ENCODE results near the gene SFMBT2.

DNA sequence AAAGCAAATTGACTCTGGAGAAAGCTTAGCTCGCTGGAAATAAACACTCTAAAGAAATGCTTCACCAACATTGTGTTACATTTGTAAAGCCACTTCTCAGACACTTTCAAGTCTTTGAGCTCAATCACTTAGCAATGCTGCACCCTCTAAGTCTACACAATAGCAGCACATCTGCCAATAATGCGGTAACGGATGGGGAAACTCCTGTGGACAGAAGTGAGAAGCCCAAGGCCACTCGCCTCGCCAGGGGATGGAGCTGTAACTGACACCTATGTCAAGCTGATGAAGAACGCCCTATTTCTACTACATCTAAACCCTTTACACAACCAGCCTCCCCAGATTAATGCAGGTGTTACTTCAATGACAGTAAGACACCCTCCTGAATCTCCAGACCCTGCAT lies 167.7 kb downstream of the SFMBT2 start:
- TF ChIP-seq, protein P1, sequence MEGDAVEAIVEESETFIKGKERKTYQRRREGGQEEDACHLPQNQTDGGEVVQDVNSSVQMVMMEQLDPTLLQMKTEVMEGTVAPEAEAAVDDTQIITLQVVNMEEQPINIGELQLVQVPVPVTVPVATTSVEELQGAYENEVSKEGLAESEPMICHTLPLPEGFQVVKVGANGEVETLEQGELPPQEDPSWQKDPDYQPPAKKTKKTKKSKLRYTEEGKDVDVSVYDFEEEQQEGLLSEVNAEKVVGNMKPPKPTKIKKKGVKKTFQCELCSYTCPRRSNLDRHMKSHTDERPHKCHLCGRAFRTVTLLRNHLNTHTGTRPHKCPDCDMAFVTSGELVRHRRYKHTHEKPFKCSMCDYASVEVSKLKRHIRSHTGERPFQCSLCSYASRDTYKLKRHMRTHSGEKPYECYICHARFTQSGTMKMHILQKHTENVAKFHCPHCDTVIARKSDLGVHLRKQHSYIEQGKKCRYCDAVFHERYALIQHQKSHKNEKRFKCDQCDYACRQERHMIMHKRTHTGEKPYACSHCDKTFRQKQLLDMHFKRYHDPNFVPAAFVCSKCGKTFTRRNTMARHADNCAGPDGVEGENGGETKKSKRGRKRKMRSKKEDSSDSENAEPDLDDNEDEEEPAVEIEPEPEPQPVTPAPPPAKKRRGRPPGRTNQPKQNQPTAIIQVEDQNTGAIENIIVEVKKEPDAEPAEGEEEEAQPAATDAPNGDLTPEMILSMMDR (IDR thresholded peaks at IDR 0.05; ENCODE audit: low read depth, low read length), result no peak
- TF ChIP-seq EZH2phosphoT487 (IDR thresholded peaks at IDR 0.05; ENCODE audit: low read depth), result no peak
